ENCODE results near the gene MYO5A. TPM values are rescaled to one million over a fixed set of nuclear protein-coding genes. Genes with fewer than 3 reads are reported as not detected.
"Not testable (repeated sequence)": the region's sequence is repeated elsewhere in the genome, so short reads cannot be mapped to it uniquely, and the experiment has no call there.

Gene MYO5A
- total RNA-seq, 1 donor from 2014 or later, result 18.8 TPM

- ATAC-seq, result no peak
These were observed 65.8 kb downstream of the MYO5A start for GRCh38 chr15:52462806-52463360.

GRCh38 chr15:52459701-52460100 is 69.0 kb downstream of the MYO5A start:
- ATAC-seq, result not testable (repeated sequence)

GRCh38 chr15:52459265-52459664 is 69.4 kb downstream of the MYO5A start:
- ATAC-seq, result not testable (repeated sequence)

- no peak for ATAC-seq
These were observed 80.4 kb downstream of the MYO5A start for GRCh38 chr15:52448011-52448890.

- no peak for ATAC-seq
These were observed 82.7 kb downstream of the MYO5A start for GRCh38 chr15:52445954-52446353.

GRCh38 chr15:52445553-52445952 is 83.1 kb downstream of the MYO5A start:
- ATAC-seq, result no peak

GRCh38 chr15:52443205-52443604 is 85.5 kb downstream of the MYO5A start:
- not testable (repeated sequence) for ATAC-seq

GRCh38 chr15:52441841-52442240 is 86.8 kb downstream of the MYO5A start:
- no peak for ATAC-seq

- no peak for ATAC-seq
These were observed 87.7 kb downstream of the MYO5A start for GRCh38 chr15:52440946-52441345.

GRCh38 chr15:52440414-52440813 is 88.3 kb downstream of the MYO5A start:
- ATAC-seq, result peak; percentile 76

GRCh38 chr15:52439470-52439869 is 89.2 kb downstream of the MYO5A start:
- ATAC-seq, result peak; percentile 58

GRCh38 chr15:52439042-52439441 is 89.6 kb downstream of the MYO5A start:
- not testable (repeated sequence) for ATAC-seq

GRCh38 chr15:52438047-52438446 is 90.6 kb downstream of the MYO5A start:
- ATAC-seq, result peak; percentile 41

- no peak for ATAC-seq
These were observed 91.0 kb downstream of the MYO5A start for GRCh38 chr15:52437646-52438045.

- no peak for ATAC-seq
These were observed 91.7 kb downstream of the MYO5A start for GRCh38 chr15:52436981-52437380.

- ATAC-seq, result no peak
These were observed 93.8 kb downstream of the MYO5A start for GRCh38 chr15:52434885-52435284.

GRCh38 chr15:52428297-52428696 is 100.4 kb downstream of the MYO5A start:
- no peak for ATAC-seq

- no peak for ATAC-seq
These were observed 100.9 kb downstream of the MYO5A start for GRCh38 chr15:52427804-52428203.

GRCh38 chr15:52424856-52425431 is 103.7 kb downstream of the MYO5A start:
- ATAC-seq, result peak; percentile 60

- ATAC-seq, result no peak
These were observed 104.8 kb downstream of the MYO5A start for GRCh38 chr15:52423852-52424251.

GRCh38 chr15:52422001-52422400 is 106.7 kb downstream of the MYO5A start:
- no peak for ATAC-seq

- ATAC-seq, result no peak
These were observed 107.7 kb downstream of the MYO5A start for GRCh38 chr15:52421029-52421428.

GRCh38 chr15:52419494-52419893 is 109.2 kb downstream of the MYO5A start:
- no peak for ATAC-seq

GRCh38 chr15:52417957-52418356 is 110.7 kb downstream of the MYO5A start:
- no peak for ATAC-seq
